CD14-positive monocyte (primary cell): Measurements from ENCODE around the gene NT5C3B. TPM values are rescaled to one million over a fixed set of nuclear protein-coding genes. Genes with fewer than 3 reads are reported as not detected.

Source experiments
- DNase-seq, 3 donors: peaks; one replicate each; pipeline ENCODE4 v3.0.0-alpha.2; 2011 to 2022
- H2AFZ ChIP-seq: 2 replicates; pipeline ENCODE4 v1.6.0; 2012; ENCODE audit warnings: mild to moderate bottlenecking, low read depth, low read length, inconsistent platforms; ENCODE audit not compliant: insufficient read depth, poor library complexity, severe bottlenecking
- H3K27ac ChIP-seq, 2 donors: 1 replicate in 1 of 2; 2 replicates in 1 of 2; pipeline ENCODE4 v1.5.1; 2012 to 2013; ENCODE audit warnings: low read length in 2 of 2, control low read depth in 1 of 2, inconsistent platforms in 1 of 2, low read depth in 1 of 2, mild to moderate bottlenecking in 1 of 2
- H3K27me3 ChIP-seq, 2 donors: one replicate each; pipeline versions ENCODE4 v1.6.0 to v1.6.1; 2011 to 2013; ENCODE audit warnings: low read length in 2 of 2; ENCODE audit not compliant: control insufficient read depth in 2 of 2, insufficient read depth in 2 of 2
- H3K36me3 ChIP-seq, 2 donors: replicated peaks in 1 of 2; 1 replicate in 1 of 2; 2 replicates in 1 of 2; pipeline versions ENCODE4 v1.5.1 to v1.6.1; 2012 to 2013; ENCODE audit warnings: low read length in 2 of 2, control low read depth in 1 of 2, inconsistent platforms in 1 of 2, mild to moderate bottlenecking in 1 of 2; ENCODE audit not compliant: insufficient read depth in 2 of 2, control insufficient read depth in 1 of 2
- H3K4me1 ChIP-seq, 2 donors: 1 replicate in 1 of 2; 2 replicates in 1 of 2; pipeline versions ENCODE4 v1.5.1 to v1.6.1; 2012 to 2013; ENCODE audit warnings: low read length in 2 of 2, control low read depth in 1 of 2, inconsistent platforms in 1 of 2, mild to moderate bottlenecking in 1 of 2, moderate library complexity in 1 of 2; ENCODE audit not compliant: insufficient read depth in 2 of 2, control insufficient read depth in 1 of 2
- H3K4me2 ChIP-seq: replicated peaks from 2 replicates; pipeline ENCODE3; 2012; ENCODE audit warnings: low read length, moderate library complexity, mild to moderate bottlenecking; ENCODE audit not compliant: poor library complexity, severe bottlenecking; ENCODE audit errors: extremely low read depth
- H3K4me3 ChIP-seq, 3 experiments: fragments of 200-600 bp in 1 of 3; sonication (generic) in 1 of 3; replicated peaks in 1 of 3; 1 replicate in 2 of 3; 2 replicates in 1 of 3; pipeline ENCODE4 v1.5.1; 2011 to 2013; ENCODE audit warnings: low read length in 3 of 3, mild to moderate bottlenecking in 3 of 3, control low read depth in 2 of 3, low read depth in 2 of 3, inconsistent platforms in 1 of 3, moderate library complexity in 1 of 3
- H3K79me2 ChIP-seq: 2 replicates; pipeline ENCODE4 v1.6.0; 2012; ENCODE audit warnings: mild to moderate bottlenecking, control low read depth, inconsistent platforms, low read length, moderate library complexity; ENCODE audit not compliant: insufficient read depth
- H3K9ac ChIP-seq: 2 replicates; pipeline ENCODE4 v1.6.0; 2017; ENCODE audit warnings: low read length, mild to moderate bottlenecking; ENCODE audit not compliant: insufficient read depth, poor library complexity, severe bottlenecking
- H3K9me3 ChIP-seq, 2 donors: replicated peaks in 1 of 2; 1 replicate in 1 of 2; 2 replicates in 1 of 2; pipeline versions ENCODE4 v1.5.1 to v1.6.1; 2012 to 2013; ENCODE audit warnings: low read length in 2 of 2, control low read depth in 1 of 2; ENCODE audit not compliant: control insufficient read depth in 1 of 2, insufficient read depth in 1 of 2
- H4K20me1 ChIP-seq: 2 replicates; pipeline ENCODE4 v1.6.0; 2012; ENCODE audit warnings: mild to moderate bottlenecking, low read length, control low read depth, moderate library complexity; ENCODE audit not compliant: insufficient read depth
- H3K27ac Mint-ChIP-seq, 7 donors: one replicate each; pipeline ENCODE4 v1.8.0; 2020; ENCODE audit warnings: mild to moderate bottlenecking in 7 of 7, mixed read lengths in 7 of 7, moderate library complexity in 6 of 7, inconsistent platforms in 2 of 7
- H3K27me3 Mint-ChIP-seq, 3 donors: one replicate each; pipeline ENCODE4 v1.8.0; 2021 to 2022; ENCODE audit warnings: low read depth in 3 of 3, mild to moderate bottlenecking in 3 of 3, mixed read lengths in 3 of 3, moderate library complexity in 3 of 3, inconsistent platforms in 1 of 3
- H3K36me3 Mint-ChIP-seq, 2 donors: one replicate each; pipeline ENCODE4 v1.8.0; 2020; ENCODE audit warnings: mixed read lengths in 2 of 2, inconsistent platforms in 1 of 2, mild to moderate bottlenecking in 1 of 2
- H3K4me1 Mint-ChIP-seq: one replicate; pipeline ENCODE4 v1.8.0; 2020; ENCODE audit warnings: mild to moderate bottlenecking, mixed read lengths
- H3K4me3 Mint-ChIP-seq, 2 donors: one replicate each; pipeline ENCODE4 v1.8.0; 2020; ENCODE audit warnings: mild to moderate bottlenecking in 2 of 2, mixed read lengths in 2 of 2, moderate library complexity in 1 of 2
- H3K9me3 Mint-ChIP-seq, 7 donors: one replicate each; pipeline ENCODE4 v1.8.0; 2020 to 2022; ENCODE audit warnings: mixed read lengths in 7 of 7, mild to moderate bottlenecking in 6 of 7, moderate library complexity in 6 of 7, inconsistent platforms in 2 of 7
- WGBS: methylation state at CpG from one replicate; pipeline ENCODE4 v1.1.5; 2013; ENCODE audit warnings: missing lambda C conversion rate; ENCODE audit not compliant: insufficient coverage; 5-methylcytosine and 5-hydroxymethylcytosine counted together
- intact Hi-C, 2 donors: fragments of 100-400 bp; cut with micrococcal nuclease; formaldehyde crosslinking; loops; one replicate each; pipeline versions ENCODE4 v1.15.0 to v1.15.1; 2023
- polyA plus RNA-seq, 3 donors: library from polyadenylated mRNA; depleted of rRNA in 1 of 3; unstranded in 2 of 3; stranded (reverse) in 1 of 3; fragments of 300-500 nt in 2 of 3; fragments of >200 nt in 1 of 3; fragmentation: Illumina TruSeq in 2 of 3; gene quantifications; 1 replicate in 2 of 3; 2 replicates in 1 of 3; pipeline ENCODE4 v1.2.3, GENCODE V29; 2012 to 2021
- TF ChIP-seq, protein P1 (sequence below): fragments of 200-600 bp; IDR thresholded peaks from one replicate; pipeline ENCODE4 v1.8.0; 2022; ENCODE audit warnings: antibody characterized with exemption, mild to moderate bottlenecking

The NT5C3B gene
- polyA plus RNA-seq, 3 donors, result 11.5 to 14.2 (median 13.5) TPM

DNA sequence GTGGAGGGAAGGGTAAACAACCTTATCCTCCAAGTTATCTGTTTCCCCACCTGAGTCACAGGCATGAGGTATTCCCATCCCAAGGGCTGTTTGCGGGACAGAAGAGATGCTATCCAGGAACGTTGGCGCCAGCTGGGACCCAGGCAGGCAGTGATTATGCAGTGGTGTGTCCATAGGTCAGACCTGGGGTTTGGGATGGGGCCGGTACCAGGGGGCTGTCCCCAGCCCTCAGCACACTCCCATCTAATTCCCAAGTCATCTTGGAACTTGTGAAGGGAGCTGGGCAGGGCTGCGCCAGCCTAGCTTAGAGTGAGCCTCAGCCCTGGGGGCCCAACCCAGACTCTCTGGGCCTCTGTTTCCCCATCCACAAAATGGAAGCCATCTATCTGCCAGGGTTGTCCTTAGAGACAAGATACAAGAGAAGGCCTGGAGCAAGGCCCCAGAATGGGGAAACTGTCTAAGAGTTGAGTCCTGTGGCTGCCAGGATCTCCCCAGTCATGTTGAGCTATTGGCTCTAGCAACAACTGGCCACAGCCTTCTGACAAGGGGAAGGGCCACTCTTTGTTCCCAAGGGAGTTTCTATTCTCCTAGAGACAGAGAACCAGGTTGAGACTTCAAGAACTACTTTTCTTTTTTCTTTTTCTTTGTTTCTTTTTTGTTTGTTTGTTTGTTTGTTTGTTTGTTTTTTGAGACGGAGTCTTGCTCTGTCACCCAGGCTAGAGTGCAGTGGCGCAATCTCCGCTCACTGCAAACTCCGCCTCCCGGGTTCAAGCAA, 39.7 kb downstream of the NT5C3B start:
- Histone ChIP-seq H2AFZ (peak overlapping the region; percentile 41), H3K4me3 (no peak overlapping the region), H3K4me2 (no peak overlapping the region), H3K36me3 (no peaks in the 10 kb centered on the region), H3K4me1 (peaks cover 10 to 11% of the 10 kb centered on the region in 2 donors), H3K9ac (no peak overlapping the region), H3K9me3 (no peaks in the 10 kb centered on the region), H3K27me3 (no peaks in the 10 kb centered on the region), H3K79me2 (no peaks in the 10 kb centered on the region), H4K20me1 (no peaks in the 10 kb centered on the region), H3K27ac (peak overlapping the region; percentile 2 to 41)
- DNase-seq, result peak in 2 of 3 donors; percentile 5 to 21
- WGBS, result 80% methylated on average over 1 of the region's 10 CpGs
- TF ChIP-seq, protein P1, sequence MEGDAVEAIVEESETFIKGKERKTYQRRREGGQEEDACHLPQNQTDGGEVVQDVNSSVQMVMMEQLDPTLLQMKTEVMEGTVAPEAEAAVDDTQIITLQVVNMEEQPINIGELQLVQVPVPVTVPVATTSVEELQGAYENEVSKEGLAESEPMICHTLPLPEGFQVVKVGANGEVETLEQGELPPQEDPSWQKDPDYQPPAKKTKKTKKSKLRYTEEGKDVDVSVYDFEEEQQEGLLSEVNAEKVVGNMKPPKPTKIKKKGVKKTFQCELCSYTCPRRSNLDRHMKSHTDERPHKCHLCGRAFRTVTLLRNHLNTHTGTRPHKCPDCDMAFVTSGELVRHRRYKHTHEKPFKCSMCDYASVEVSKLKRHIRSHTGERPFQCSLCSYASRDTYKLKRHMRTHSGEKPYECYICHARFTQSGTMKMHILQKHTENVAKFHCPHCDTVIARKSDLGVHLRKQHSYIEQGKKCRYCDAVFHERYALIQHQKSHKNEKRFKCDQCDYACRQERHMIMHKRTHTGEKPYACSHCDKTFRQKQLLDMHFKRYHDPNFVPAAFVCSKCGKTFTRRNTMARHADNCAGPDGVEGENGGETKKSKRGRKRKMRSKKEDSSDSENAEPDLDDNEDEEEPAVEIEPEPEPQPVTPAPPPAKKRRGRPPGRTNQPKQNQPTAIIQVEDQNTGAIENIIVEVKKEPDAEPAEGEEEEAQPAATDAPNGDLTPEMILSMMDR, result no peak
- intact Hi-C loops, result no loop called here
- H3K27ac Mint-ChIP-seq, result peak overlapping the region in 2 of 7 donors; percentile 30 to 53
- peaks cover 0 to 2% (median 0%) of the 10 kb centered on the region in 7 donors for H3K9me3 Mint-ChIP-seq
- no peaks in the 10 kb centered on the region for H3K36me3 Mint-ChIP-seq
- H3K27me3 Mint-ChIP-seq, result peaks cover 2 to 4% (median 3%) of the 10 kb centered on the region in 3 donors
- no peak overlapping the region for H3K4me3 Mint-ChIP-seq
- peaks cover 22% of the 10 kb centered on the region for H3K4me1 Mint-ChIP-seq

DNA sequence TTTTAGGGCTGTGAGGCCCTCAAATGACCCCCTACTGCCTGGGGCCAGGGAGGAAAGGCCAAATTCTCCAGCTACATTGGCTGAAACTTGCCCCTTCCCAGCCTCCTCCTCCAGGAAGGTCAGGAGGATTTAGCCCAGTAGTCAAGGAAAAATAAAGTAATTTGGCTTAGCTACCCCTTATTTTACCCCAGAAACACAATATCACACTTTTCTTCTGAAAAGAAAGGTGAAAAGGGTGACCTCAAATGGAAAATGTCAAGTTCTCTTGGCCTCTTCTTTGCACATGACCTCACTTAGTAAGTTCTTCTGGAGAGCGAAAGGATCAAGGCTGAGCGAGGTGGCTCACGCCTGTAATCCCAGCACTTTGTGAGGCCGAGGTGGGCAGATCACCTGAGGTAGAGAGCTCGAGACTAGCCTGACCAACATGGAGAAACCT, 41.5 kb downstream of the NT5C3B start:
- H3K4me1 ChIP-seq, result peaks cover 11% of the 10 kb centered on the region in 2 donors
- TF ChIP-seq, protein P1, result no peak
- no peak overlapping the region for H2AFZ ChIP-seq
- Mint-ChIP-seq H3K27ac (no peak overlapping the region), H3K27me3 (peaks cover 2 to 6% (median 5%) of the 10 kb centered on the region in 3 donors), H3K36me3 (no peaks in the 10 kb centered on the region), H3K9me3 (peaks cover 0 to 2% (median 0%) of the 10 kb centered on the region in 7 donors), H3K4me1 (peaks cover 22% of the 10 kb centered on the region), H3K4me3 (no peak overlapping the region)
- intact Hi-C loops, result no loop called here
- no peaks in the 10 kb centered on the region for H3K36me3 ChIP-seq
- no peak overlapping the region for H3K4me2 ChIP-seq
- no peak overlapping the region for H3K4me3 ChIP-seq
- no peaks in the 10 kb centered on the region for H3K9me3 ChIP-seq
- H3K9ac ChIP-seq, result no peak overlapping the region
- 100% methylated on average over 3 of the region's 5 CpGs for WGBS
- no peak overlapping the region for H3K27ac ChIP-seq
- no peaks in the 10 kb centered on the region for H3K27me3 ChIP-seq
- DNase-seq, result no peak
- H4K20me1 ChIP-seq, result no peaks in the 10 kb centered on the region
- no peaks in the 10 kb centered on the region for H3K79me2 ChIP-seq
